Fibroblast of lung (primary cell): ENCODE results near the gene ACACB.

Experiments used
- EZH2 ChIP-seq: IDR thresholded peaks from 2 replicates; pipeline ENCODE4 v1.5.1; 2012; ENCODE audit warnings: low read length, control low read depth, mild to moderate bottlenecking; ENCODE audit errors: missing control alignments
- TF ChIP-seq, protein P1 (sequence below), 2 donors: IDR thresholded peaks in 1 of 2; conservative IDR thresholded peaks in 1 of 2; 1 replicate in 1 of 2; 2 replicates in 1 of 2; pipeline ENCODE4 v1.5.1; 2011 to 2012; ENCODE audit warnings: low read length in 2 of 2, control low read depth in 1 of 2, inconsistent platforms in 1 of 2, low read depth in 1 of 2, mild to moderate bottlenecking in 1 of 2

DNA sequence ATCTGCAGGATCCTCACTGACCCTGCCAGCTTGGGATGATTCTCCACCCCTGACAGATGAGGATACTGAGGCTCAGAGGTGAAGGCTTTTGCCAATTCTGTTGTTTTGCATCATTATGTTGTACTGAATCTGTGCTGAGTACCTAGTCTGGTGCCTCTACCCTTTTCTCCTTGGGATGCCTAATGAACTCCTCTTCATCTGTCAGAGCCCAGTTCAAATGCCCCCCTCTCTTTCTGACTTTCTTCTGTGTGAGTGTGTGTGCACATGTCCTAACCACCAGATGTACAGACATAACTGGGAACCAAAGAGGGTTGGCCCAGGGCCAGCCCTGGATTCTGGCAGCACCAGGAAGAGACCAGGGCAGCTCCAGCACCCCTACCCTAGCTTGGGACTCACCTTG is 169.9 kb downstream of the ACACB start:
- TF ChIP-seq, protein P1, sequence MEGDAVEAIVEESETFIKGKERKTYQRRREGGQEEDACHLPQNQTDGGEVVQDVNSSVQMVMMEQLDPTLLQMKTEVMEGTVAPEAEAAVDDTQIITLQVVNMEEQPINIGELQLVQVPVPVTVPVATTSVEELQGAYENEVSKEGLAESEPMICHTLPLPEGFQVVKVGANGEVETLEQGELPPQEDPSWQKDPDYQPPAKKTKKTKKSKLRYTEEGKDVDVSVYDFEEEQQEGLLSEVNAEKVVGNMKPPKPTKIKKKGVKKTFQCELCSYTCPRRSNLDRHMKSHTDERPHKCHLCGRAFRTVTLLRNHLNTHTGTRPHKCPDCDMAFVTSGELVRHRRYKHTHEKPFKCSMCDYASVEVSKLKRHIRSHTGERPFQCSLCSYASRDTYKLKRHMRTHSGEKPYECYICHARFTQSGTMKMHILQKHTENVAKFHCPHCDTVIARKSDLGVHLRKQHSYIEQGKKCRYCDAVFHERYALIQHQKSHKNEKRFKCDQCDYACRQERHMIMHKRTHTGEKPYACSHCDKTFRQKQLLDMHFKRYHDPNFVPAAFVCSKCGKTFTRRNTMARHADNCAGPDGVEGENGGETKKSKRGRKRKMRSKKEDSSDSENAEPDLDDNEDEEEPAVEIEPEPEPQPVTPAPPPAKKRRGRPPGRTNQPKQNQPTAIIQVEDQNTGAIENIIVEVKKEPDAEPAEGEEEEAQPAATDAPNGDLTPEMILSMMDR (conservative IDR thresholded peaks at IDR 0.05 in 1 of 2, IDR thresholded peaks at IDR 0.05 in 1 of 2; ENCODE audit: low read depth in 1 of 2, low read length in 2 of 2) = no peak
- no peak for TF ChIP-seq EZH2
